HepG2 (cell line): ENCODE results near the gene SHISA5.

Experiments
- CTCF ChIP-seq: sonication (generic); formaldehyde crosslinking; IDR thresholded peaks from 2 replicates; pipeline ENCODE4 v1.5.0; 2020; ENCODE audit warnings: mild to moderate bottlenecking, missing genetic modification reagents, moderate library complexity
- EP300 ChIP-seq, 3 experiments: sonication (generic) in 1 of 3; formaldehyde crosslinking in 1 of 3; IDR thresholded peaks; 2 replicates each; pipeline versions ENCODE4 v1.5.1 to v1.6.1; 2011 to 2020; ENCODE audit warnings: low read depth in 2 of 3, low read length in 2 of 3, borderline replicate concordance in 1 of 3, improper control_type of control experiment in 1 of 3, mild to moderate bottlenecking in 1 of 3, missing genetic modification reagents in 1 of 3, moderate library complexity in 1 of 3
- GPN1 ChIP-seq: sonication (generic); formaldehyde crosslinking; IDR thresholded peaks from 2 replicates; pipeline ENCODE4 v1.5.1; 2020; ENCODE audit warnings: missing genetic modification reagents, borderline replicate concordance
- MYC ChIP-seq: sonication (generic); formaldehyde crosslinking; IDR thresholded peaks from 2 replicates; pipeline ENCODE4 v1.9.0; 2021; ENCODE audit warnings: missing genetic modification reagents, borderline replicate concordance
- TARDBP ChIP-seq: sonication (generic); formaldehyde crosslinking; IDR thresholded peaks from 2 replicates; pipeline ENCODE4 v1.8.0; 2022; ENCODE audit warnings: mild to moderate bottlenecking, missing genetic modification reagents
- ZBTB21 ChIP-seq: sonication (generic); formaldehyde crosslinking; IDR thresholded peaks from 2 replicates; pipeline ENCODE4 v1.4.0; 2020; ENCODE audit warnings: missing genetic modification reagents
- ZFX ChIP-seq: sonication (generic); formaldehyde crosslinking; IDR thresholded peaks from 2 replicates; pipeline ENCODE4 v1.4.0; 2020; ENCODE audit warnings: mild to moderate bottlenecking, low read depth, missing genetic modification reagents, moderate library complexity
- ZMYM4 ChIP-seq: sonication (generic); formaldehyde crosslinking; IDR thresholded peaks from 2 replicates; pipeline ENCODE4 v1.8.1; 2023; ENCODE audit warnings: mild to moderate bottlenecking, missing genetic modification reagents
- ZNF331 ChIP-seq: sonication (generic); formaldehyde crosslinking; IDR thresholded peaks from 2 replicates; pipeline ENCODE4 v1.4.0; 2020; ENCODE audit warnings: missing genetic modification reagents
- TF ChIP-seq, protein P1 (sequence below): sonication (generic); formaldehyde crosslinking; IDR thresholded peaks from 2 replicates; pipeline ENCODE4 v1.8.1; 2023; ENCODE audit warnings: missing genetic modification reagents, mild to moderate bottlenecking, borderline replicate concordance
- TF ChIP-seq, protein P2 (sequence below): sonication (generic); formaldehyde crosslinking; IDR thresholded peaks from 2 replicates; pipeline ENCODE4 v1.4.0; 2020; ENCODE audit warnings: missing genetic modification reagents; ENCODE audit errors: not compliant biosample characterization
- TF ChIP-seq, protein P3 (sequence below): sonication (generic); formaldehyde crosslinking; IDR thresholded peaks from 2 replicates; pipeline ENCODE4 v1.4.0; 2020; ENCODE audit warnings: mild to moderate bottlenecking, missing genetic modification reagents

- TF ChIP-seq TARDBP (CRISPR knock-in tag) (no peak), MYC (CRISPR knock-in tag) (no peak), ZNF331 (CRISPR knock-in tag) (no peak; the same call in 1 of the 2 replicates), ZBTB21 (CRISPR knock-in tag) (no peak), ZMYM4 (CRISPR knock-in tag) (no peak), ZFX (no peak), CTCF (CRISPR knock-in tag) (no peak), EP300 (IDR thresholded peaks at IDR 0.05; ENCODE audit: low read depth in 2 of 2, low read length in 2 of 2) (no peak), EP300 (CRISPR knock-in tag; IDR thresholded peaks at IDR 0.05; ENCODE audit: borderline replicate concordance) (no peak), GPN1 (no peak)
- TF ChIP-seq, protein P1, sequence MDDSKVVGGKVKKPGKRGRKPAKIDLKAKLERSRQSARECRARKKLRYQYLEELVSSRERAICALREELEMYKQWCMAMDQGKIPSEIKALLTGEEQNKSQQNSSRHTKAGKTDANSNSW (CRISPR knock-in tag): no peak
- TF ChIP-seq, protein P2, sequence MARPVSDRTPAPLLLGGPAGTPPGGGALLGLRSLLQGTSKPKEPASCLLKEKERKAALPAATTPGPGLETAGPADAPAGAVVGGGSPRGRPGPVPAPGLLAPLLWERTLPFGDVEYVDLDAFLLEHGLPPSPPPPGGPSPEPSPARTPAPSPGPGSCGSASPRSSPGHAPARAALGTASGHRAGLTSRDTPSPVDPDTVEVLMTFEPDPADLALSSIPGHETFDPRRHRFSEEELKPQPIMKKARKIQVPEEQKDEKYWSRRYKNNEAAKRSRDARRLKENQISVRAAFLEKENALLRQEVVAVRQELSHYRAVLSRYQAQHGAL (CRISPR knock-in tag): no peak
- TF ChIP-seq, protein P3, sequence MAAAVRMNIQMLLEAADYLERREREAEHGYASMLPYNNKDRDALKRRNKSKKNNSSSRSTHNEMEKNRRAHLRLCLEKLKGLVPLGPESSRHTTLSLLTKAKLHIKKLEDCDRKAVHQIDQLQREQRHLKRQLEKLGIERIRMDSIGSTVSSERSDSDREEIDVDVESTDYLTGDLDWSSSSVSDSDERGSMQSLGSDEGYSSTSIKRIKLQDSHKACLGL (CRISPR knock-in tag): no peak
Observed at GRCh38 chr3:48428088-48428571, 75.8 kb downstream of the SHISA5 start.
